ENCODE data around the gene RPL38. TPM values are rescaled to one million over a fixed set of nuclear protein-coding genes. Genes with fewer than 3 reads are reported as not detected.

RPL38 gene
- polyA plus RNA-seq, 3 donors: 1,034 to 1,275 (median 1,105) TPM

- DNase-seq: no peak
These were observed 38.0 kb downstream of the RPL38 start for GRCh38 chr17:74241431-74241830.

GRCh38 chr17:74241847-74242246 is 38.4 kb downstream of the RPL38 start:
- no peak for DNase-seq

- DNase-seq: no peak
These were observed 39.7 kb downstream of the RPL38 start for GRCh38 chr17:74243013-74243755.

- no peak for DNase-seq
These were observed 40.6 kb downstream of the RPL38 start for GRCh38 chr17:74244128-74244527.

GRCh38 chr17:74244548-74244947 is 41.1 kb downstream of the RPL38 start:
- DNase-seq: no peak

GRCh38 chr17:74245145-74245831 is 41.8 kb downstream of the RPL38 start:
- peak; percentile 65 for DNase-seq

GRCh38 chr17:74245871-74246270 is 42.4 kb downstream of the RPL38 start:
- no peak for DNase-seq

- no peak for DNase-seq
These were observed 46.3 kb downstream of the RPL38 start for GRCh38 chr17:74249590-74250270.

- DNase-seq: no peak
These were observed 47.0 kb downstream of the RPL38 start for GRCh38 chr17:74250324-74250995.

GRCh38 chr17:74251051-74251450 is 47.6 kb downstream of the RPL38 start:
- no peak for DNase-seq

GRCh38 chr17:74251569-74251968 is 48.1 kb downstream of the RPL38 start:
- DNase-seq: no peak

GRCh38 chr17:74252211-74252610 is 48.7 kb downstream of the RPL38 start:
- no peak for DNase-seq

GRCh38 chr17:74253036-74253435 is 49.6 kb downstream of the RPL38 start:
- no peak for DNase-seq

GRCh38 chr17:74257311-74257710 is 53.8 kb downstream of the RPL38 start:
- DNase-seq: no peak

- DNase-seq: no peak
These were observed 56.4 kb downstream of the RPL38 start for GRCh38 chr17:74259667-74260524.

Other genes starting within 250 kb of the RPL38 start
- 10 to 100 TPM; 16.7 to 17.7 (median 17.5) TPM for gene TTYH2, start 9.9 kb downstream of the RPL38 start, polyA plus RNA-seq (ENCODE audit: insufficient read length in 3 of 3)
- gene DNAI2, start 70.6 kb downstream of the RPL38 start, polyA plus RNA-seq (ENCODE audit: insufficient read length in 3 of 3): under 1 TPM; 0.14 to 0.40 (median 0.37) TPM
- gene KIF19, start 122.5 kb downstream of the RPL38 start, polyA plus RNA-seq (ENCODE audit: insufficient read length in 3 of 3): under 1 TPM; 0.22 to 0.96 (median 0.50) TPM
- under 1 TPM; 0.16 to 0.47 (median 0.46) TPM for gene BTBD17, start 158.2 kb downstream of the RPL38 start, polyA plus RNA-seq (ENCODE audit: insufficient read length in 3 of 3)
- under 1 TPM in 2 of 3 donors, not detected in 1; 0.16 to 0.25 TPM for gene GPR142, start 163.8 kb downstream of the RPL38 start, polyA plus RNA-seq (ENCODE audit: insufficient read length in 3 of 3)
- 100 to 1,000 TPM; 133 to 151 (median 134) TPM for gene GPRC5C, start 228.4 kb downstream of the RPL38 start, polyA plus RNA-seq (ENCODE audit: insufficient read length in 3 of 3)